Fibroblast of skin of left biceps (primary cell): ENCODE data around the gene ARHGAP1.
A peak's percentile ranks its signal among the peaks of the same experiment; 100 is the strongest.

Experiments
- DNase-seq, 2 experiments: peaks; one replicate each; pipeline ENCODE4 v3.0.0-alpha.2; 2013; ENCODE audit warnings: low read depth in 2 of 2

ARHGAP1 gene

DNA sequence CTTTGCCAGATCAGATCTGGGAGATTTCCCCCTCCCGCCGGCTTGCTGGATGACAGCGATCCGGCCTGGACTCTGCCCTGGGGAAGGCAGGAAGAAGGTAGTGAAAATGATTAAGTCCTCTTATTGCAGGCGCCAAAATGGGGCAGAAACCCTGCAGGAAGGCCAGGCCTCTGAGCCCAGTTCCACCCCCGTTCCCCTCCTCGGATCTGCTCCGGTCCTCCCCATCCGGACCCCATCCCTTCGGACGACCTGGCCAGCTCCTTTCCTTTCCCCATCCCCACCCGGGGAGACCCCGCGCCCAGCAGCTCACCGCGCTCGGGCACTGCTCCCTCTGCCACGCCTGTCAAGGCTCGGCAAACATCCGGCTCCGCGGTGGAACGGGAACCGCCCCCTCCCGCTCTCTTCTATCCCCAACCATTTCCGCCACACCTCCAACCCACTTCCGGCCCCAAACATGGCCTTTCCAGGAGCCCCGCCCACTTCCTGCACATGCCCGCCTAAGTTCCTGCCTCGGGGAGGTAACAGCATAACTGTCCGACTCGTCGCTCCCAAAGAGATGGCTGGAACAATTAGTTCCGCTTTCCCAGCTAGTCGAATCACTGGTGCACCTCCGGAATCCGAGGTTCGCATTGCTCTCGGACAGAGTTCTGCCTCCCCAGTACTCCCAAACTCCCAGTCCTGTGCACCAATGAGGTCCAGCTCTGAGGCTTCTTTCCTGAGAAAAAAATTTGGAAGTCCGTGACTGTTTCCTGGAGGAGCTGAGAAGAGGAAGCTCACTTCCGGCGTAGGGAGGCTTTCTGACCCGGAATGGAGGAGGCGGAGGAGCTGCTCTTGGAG is at the start of gene ARHGAP1, which contains the start of gene ZNF408:
ARHGAP1 (minus strand) TSS at position 379 of the 837 bp plus-strand sequence. CDS start 4,512 bp downstream, outside the sequence.
ZNF408 (plus strand) TSS at position 791 of the 837 bp plus-strand sequence; CDS start at position 808, 17 bp downstream.
- peak; percentile 94 to 96 for DNase-seq

DNA sequence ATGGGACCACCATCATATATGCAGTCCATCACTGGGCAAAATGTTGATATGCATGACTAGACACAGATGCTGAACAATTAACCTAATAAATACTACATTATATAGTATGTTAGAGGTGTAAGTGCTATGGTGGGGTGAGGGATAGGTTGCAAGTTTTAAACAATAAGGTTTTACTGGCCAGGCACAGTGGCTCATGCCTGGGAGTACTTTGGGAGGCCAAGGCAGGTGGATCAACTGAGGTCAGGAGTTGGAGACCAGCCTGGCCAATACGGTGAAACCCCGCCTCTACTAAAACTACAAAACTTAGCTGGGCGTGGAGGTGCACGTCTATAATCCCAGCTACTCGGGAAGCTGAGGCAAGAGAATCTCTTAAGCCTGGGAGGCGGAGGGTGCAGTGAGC is 46.7 kb upstream of the ARHGAP1 start:
- no peak for DNase-seq

DNA sequence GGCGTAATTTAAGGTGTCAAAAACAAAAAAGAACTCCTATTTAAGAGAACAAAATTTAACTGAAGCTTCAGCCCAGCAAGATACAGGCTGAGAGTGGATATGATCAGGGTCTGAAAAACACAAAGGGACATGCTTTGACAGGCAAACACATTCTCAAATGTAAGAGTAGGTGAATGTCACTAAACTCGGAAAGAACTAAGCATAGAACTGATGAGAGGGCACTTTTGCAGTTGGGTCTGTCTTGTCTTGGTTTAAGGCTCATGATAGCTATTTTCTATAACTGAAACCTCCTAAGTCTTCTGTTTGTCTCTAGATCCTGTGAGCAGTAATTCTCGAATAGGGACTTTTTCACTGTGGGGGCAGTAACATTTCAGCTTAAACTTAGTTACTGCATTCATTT is 45.6 kb upstream of the ARHGAP1 start:
- DNase-seq, result no peak

DNA sequence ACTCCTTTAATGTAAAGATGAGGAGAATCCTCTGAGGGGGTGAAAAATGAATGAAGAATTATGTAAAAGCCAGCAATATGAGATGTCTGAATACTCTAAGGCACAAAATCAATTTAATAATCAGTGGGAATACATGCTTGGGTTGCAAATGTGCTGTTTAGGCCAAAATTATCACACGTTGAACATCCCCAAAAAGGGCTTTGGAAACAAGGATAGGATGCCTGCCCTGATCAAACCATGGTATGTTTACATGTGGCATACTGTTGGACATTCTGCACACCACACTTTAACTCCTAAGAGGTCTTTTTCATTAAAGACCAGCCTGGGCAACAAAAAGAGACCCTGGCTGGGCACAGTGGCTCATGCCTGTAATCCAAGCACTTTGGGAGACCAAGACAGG is 44.9 kb upstream of the ARHGAP1 start:
- no peak for DNase-seq

DNA sequence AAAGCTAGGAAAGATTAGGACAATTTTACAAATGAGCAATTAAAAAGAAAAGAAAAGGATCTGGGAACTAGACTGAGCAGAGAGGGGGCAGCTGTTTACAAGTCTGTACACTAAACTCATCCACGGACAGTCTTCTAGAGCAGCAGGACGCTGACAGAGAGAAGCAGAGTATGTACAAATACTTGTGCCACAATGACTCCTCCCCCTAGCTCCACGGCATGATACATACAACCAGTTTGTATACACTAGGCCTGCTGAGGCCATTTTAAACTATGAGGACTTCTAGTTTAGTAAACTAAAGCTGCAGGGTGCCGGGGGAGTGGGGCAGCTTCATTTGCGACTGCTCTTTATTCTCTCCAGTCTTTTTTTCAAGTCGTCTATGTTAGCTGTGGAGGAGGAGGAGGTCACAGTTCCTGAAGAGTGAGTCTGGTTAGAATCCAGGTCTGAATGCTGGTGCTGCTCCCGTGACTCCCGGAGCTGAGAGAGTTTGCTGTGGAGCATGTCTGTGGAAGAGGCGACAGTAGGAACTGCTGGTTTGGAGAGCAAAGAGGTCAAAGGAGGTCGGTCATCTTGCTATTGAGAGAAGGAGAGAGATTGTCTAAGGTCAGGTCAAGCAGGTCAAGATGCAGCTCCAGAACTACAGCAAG is 43.4 kb upstream of the ARHGAP1 start:
- no peak for DNase-seq

DNA sequence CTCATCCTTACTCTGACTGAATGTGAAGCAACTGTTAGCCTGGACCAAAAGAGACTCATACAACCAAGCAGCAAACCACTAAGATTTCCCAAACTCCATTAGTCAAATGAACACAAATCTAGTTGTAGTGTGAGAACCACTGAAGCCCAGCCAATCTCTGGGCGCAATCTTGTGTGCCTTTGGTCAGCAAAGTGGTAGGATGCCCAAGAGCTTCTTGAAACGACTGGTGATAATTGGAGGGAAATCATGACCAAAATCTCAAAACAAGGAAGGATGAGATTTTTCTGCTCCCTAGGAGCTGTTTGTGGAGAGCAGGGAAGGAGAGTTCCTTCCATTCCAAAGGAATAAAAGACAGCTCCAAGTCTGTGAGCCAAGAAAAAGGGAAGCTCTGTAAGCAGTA is 42.6 kb upstream of the ARHGAP1 start:
- no peak for DNase-seq

GRCh38 chr11:46741600-46742484 is 41.4 kb upstream of the ARHGAP1 start:
- no peak for DNase-seq

- DNase-seq, result no peak
Observed at GRCh38 chr11:46738887-46739286, 38.5 kb upstream of the ARHGAP1 start.

- DNase-seq, result no peak
Observed at GRCh38 chr11:46737699-46738098, 37.3 kb upstream of the ARHGAP1 start.

GRCh38 chr11:46736615-46737014 is 36.2 kb upstream of the ARHGAP1 start:
- DNase-seq, result peak in 1 of 2 experiments; percentile 10

GRCh38 chr11:46736146-46736545 is 35.7 kb upstream of the ARHGAP1 start:
- no peak for DNase-seq

DNA sequence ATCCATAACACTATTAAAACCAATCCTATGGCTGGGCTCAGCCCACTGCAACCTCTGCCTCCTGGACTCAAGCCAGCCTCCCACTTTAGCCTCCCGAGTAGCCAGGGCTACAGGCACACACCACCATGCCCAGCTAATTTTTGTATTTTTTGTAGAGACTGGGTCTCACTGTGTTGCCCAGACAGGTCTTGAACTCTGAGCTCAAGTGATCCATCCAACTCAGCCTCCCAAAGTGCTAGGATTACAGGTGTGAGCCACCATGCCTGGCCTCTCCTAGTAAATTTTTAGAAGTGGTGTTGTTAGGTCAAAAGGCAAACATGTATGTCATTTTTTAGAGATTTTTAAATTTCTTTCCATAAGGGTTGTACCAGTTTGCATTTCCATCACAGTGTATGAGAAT is 32.8 kb upstream of the ARHGAP1 start:
- DNase-seq, result no peak

GRCh38 chr11:46731545-46731944 is 31.1 kb upstream of the ARHGAP1 start:
- DNase-seq, result no peak

- DNase-seq, result no peak
Observed at GRCh38 chr11:46729110-46730027, 28.9 kb upstream of the ARHGAP1 start.

DNA sequence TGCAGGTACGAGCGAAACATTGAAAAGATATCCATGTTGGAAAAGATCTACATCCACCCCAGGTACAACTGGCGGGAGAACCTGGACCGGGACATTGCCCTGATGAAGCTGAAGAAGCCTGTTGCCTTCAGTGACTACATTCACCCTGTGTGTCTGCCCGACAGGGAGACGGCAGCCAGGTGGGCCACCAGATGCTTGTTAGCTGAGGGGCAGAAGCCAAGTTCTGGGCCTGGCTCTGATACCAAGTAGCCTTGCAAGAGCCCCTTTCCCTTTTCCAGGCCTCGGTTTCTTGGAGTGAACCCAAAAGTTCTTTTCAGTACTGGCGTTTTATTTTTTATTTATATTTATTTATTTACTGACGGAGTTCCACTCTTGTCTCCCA is 28.2 kb upstream of the ARHGAP1 start:
- no peak for DNase-seq

DNA sequence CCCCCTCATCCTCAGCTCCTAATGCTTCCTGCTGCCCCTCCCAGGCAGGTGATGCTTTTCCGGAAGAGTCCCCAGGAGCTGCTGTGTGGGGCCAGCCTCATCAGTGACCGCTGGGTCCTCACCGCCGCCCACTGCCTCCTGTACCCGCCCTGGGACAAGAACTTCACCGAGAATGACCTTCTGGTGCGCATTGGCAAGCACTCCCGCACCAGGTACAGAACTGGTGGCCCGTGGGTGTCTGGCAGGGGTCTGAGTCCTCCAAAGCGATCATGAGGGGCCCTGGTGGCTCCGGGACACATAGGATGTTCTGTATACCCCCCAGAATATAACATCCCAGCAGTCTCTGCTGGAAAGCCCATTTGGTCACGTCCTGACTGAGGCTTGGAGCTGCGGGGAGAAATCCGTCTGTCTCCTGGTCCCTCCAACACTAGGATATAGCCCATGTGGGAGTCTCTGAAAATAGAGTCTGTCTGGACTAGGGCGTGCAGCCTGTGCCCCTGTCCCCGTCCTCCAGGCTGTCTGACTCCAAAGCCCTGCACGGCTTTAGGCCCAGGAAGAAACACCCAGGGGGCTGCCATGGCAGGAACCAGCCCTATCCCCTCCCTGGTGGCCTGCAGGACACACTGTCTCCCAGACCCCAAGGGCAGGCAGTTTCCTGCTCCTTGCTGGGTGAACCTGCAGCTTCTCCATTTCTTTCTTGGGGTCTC is 27.7 kb upstream of the ARHGAP1 start:
- no peak for DNase-seq

GRCh38 chr11:46726206-46726862 is 25.9 kb upstream of the ARHGAP1 start:
- DNase-seq, result no peak

DNA sequence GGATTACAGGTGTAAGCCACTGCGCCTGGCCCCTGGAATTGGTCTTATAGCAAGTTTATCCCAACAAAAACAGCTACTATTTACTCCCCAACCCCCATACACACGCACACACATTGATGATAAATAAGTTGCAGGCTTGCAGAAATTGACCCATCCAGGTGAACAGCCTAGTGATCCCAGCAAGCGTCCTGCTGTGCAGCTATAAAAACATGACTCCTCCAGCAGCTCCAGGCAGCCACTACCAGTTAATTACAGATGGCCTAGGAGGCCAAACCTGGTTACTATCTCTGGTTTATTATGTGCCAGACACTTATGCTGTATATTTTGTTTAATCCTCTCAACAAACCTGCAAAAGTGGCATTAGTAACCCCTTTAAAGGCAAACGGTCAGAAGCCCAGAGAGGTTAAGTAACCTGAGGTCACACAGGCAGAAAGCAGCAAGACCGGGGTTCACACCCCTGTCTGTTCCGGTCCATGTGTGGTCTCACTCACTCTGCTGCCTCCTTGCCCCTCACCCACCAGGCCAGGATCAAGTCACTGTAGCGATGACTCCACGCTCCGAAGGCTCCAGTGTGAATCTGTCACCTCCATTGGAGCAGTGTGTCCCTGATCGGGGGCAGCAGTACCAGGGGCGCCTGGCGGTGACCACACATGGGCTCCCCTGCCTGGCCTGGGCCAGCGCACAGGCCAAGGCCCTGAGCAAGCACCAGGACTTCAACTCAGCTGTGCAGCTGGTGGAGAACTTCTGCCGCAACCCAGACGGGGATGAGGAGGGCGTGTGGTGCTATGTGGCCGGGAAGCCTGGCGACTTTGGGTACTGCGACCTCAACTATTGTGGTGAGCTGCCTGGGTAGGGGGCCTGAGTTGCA is 25.2 kb upstream of the ARHGAP1 start:
- no peak for DNase-seq

DNA sequence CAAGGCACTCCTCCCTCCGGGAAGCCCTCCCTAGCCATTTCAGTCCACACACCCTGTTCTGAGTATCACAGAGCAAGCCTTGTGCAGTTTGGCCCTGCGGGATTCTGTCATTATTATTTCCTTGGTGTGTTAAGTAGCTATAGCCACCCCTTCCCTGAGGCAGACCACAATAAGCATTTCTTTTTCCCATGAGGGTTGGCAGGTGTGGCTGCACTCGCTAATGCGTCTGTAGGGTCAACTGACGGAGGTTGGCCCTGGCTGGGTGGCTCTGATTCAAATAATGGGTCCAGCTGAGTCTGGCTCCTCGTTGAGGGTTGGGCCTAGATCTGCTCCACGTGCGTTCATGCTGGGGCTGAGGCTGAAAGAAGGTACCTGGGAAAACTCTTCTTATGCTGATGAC is 23.7 kb upstream of the ARHGAP1 start:
- DNase-seq, result no peak
